Heart left ventricle (tissue), 16 donors: ENCODE data around the gene SAMM50. TPM values are rescaled to one million over a fixed set of nuclear protein-coding genes. Genes with fewer than 3 reads are reported as not detected.

Source experiments
- ATAC-seq, 4 donors: fragments of 200-7000 bp; cut with Tn5 transposase; one replicate each; pipeline ENCODE4 v1.9.1; 2020 to 2022; ENCODE audit warnings: moderate library complexity in 4 of 4, mild to moderate bottlenecking in 3 of 4, moderate number of reproducible peaks in 1 of 4
- DNase-seq, 5 donors: peaks; one replicate each; pipeline ENCODE4 v3.0.0-alpha.2; 2020
- H3K27ac ChIP-seq, 12 donors: fragments of 200-600 bp; sonication (generic) in 4 of 12; one replicate each; pipeline versions ENCODE4 v1.5.0 to v1.8.0; 2016 to 2022; ENCODE audit warnings: mild to moderate bottlenecking in 2 of 12
- H3K27me3 ChIP-seq, 9 donors: fragments of 200-600 bp; sonication (generic) in 2 of 9; one replicate each; pipeline versions ENCODE4 v1.5.1 to v1.8.0; 2016 to 2022; ENCODE audit warnings: mild to moderate bottlenecking in 3 of 9
- H3K36me3 ChIP-seq, 9 donors: fragments of 200-600 bp; sonication (generic) in 2 of 9; one replicate each; pipeline versions ENCODE4 v1.5.0 to v1.8.0; 2018 to 2022; ENCODE audit warnings: mild to moderate bottlenecking in 2 of 9
- H3K4me1 ChIP-seq, 12 donors: fragments of 200-600 bp; sonication (generic) in 4 of 12; one replicate each; pipeline versions ENCODE4 v1.5.0 to v1.8.0; 2016 to 2022; ENCODE audit warnings: mild to moderate bottlenecking in 3 of 12
- H3K4me3 ChIP-seq, 12 donors: fragments of 200-600 bp; sonication (generic) in 4 of 12; one replicate each; pipeline versions ENCODE4 v1.5.0 to v1.8.0; 2017 to 2022; ENCODE audit warnings: mild to moderate bottlenecking in 9 of 12, moderate library complexity in 4 of 12
- H3K9me3 ChIP-seq, 12 donors: fragments of 200-600 bp; sonication (generic) in 4 of 12; one replicate each; pipeline versions ENCODE4 v1.5.0 to v1.8.0; 2016 to 2022; ENCODE audit warnings: mild to moderate bottlenecking in 1 of 12
- CTCF ChIP-seq, 12 donors: fragments of 200-600 bp; sonication (generic) in 4 of 12; IDR thresholded peaks; one replicate each; pipeline versions ENCODE4 v1.5.0 to v1.8.0; 2018 to 2022; ENCODE audit warnings: antibody characterized with exemption in 12 of 12, mild to moderate bottlenecking in 5 of 12
- POLR2A ChIP-seq, 2 donors: fragments of 450-650 bp; IDR thresholded peaks; one replicate each; pipeline ENCODE4 v1.6.1; 2017; ENCODE audit warnings: antibody characterized with exemption in 2 of 2, mild to moderate bottlenecking in 2 of 2, moderate library complexity in 2 of 2
- WGBS, 4 donors: extraction: QIAGEN DNeasy Blood & Tissue Kit in 2 of 4; methylation state at CpG; one replicate each; pipeline versions ENCODE4 v1.1.5 to v1.1.7; 2013 to 2018; 5-methylcytosine and 5-hydroxymethylcytosine counted together
- intact Hi-C, 10 donors: fragments of 100-400 bp; cut with DNase I; formaldehyde crosslinking; loops; one replicate each; pipeline versions ENCODE4 v1.11.1 to v1.14.2; 2022
- long read RNA-seq, 3 donors: library from polyadenylated mRNA; unstranded; transcript quantifications; one replicate each; pipeline ENCODE4 v2.0.0, GENCODE V29; 2020 to 2021
- polyA plus RNA-seq, 2 donors: library from polyadenylated mRNA; stranded (reverse); fragments of 200-250 nt; gene quantifications; one replicate each; pipeline ENCODE4 v1.2.3, GENCODE V29; 2013
- total RNA-seq, 9 donors: library from RNA; depleted of rRNA in 2 of 9; stranded (reverse); fragments of >200 nt in 2 of 9; fragmentation: NEBNext Ultra II Directional in 3 of 9; extraction: Animal tissue kit (Norgen Biotek cat#: 25700) in 3 of 9; gene quantifications; one replicate each; pipeline versions ENCODE4 v1.1.0 to v1.2.4, GENCODE V29; 2016 to 2023
- donor health status: ischemic (EF 13 %, LVEDD 7.1; RV severe dilation, severe dysfunction).
- donor health status: healthy with polysubstance abuse.
- donor health status: DM: no; HTN: yes; CAD: no.
- donor health status: DM: no; HTN: no; CAD: no.
- donor health status: ischemic (EF 25% LVEDD 6.9; RV normal size, moderate dysfunction).
- donor health status: ischemic (EF 25% LVEDD 5.7; RV mildly dilated, moderate dysfunction).
- donor health status: healthy.
- donor health status: DM: yes; HTN: yes; CAD: no.
- donor health status: ischemic (EF 35%, LVEDD 5.7; RV mildly dilated, moderate dysfunction).
- donor health status: nonischemic (EF 11% LVEDD 7.7; RV severe dilation, severe dysfunction).
- donor health status: DM: yes; HTN: yes; CAD: no.
- donor health status: PGD.
- donor health status: ischemic (EF 29% LVEDD 5.4; RV normal size, mild dysfunction).
- donor health status: nonischemic (EF 23%, LVEDD 6.1; RV moderate dilation, normal function).

The SAMM50 gene
- total RNA-seq, result 10 to 100 TPM; 53.2 to 74.8 (median 68.5) TPM
- 10 to 100 TPM; 32.5 to 54.7 TPM for polyA plus RNA-seq
- long read RNA-seq, donor 1, transcript SAMM50-201 (15 exons, 1,717 nt), result major isoform, 144 of 199 reads
- long read RNA-seq, donor 1, partial matches to known transcripts, result 42 of 199 reads
- long read RNA-seq, donor 1, other reads (novel, unspliced or antisense), result 13 of 199 reads
- long read RNA-seq, donor 2, transcript SAMM50-201 (15 exons, 1,717 nt), result major isoform, 697 of 774 reads
- long read RNA-seq, donor 2, partial matches to known transcripts, result 46 of 774 reads
- long read RNA-seq, donor 2, other reads (novel, unspliced or antisense), result 28 of 774 reads
- long read RNA-seq, donor 3, transcript SAMM50-201 (15 exons, 1,717 nt), result major isoform, 114 of 161 reads
- long read RNA-seq, donor 3, partial matches to known transcripts, result 41 of 161 reads
- long read RNA-seq, donor 3, other reads (novel, unspliced or antisense), result 5 of 161 reads

DNA sequence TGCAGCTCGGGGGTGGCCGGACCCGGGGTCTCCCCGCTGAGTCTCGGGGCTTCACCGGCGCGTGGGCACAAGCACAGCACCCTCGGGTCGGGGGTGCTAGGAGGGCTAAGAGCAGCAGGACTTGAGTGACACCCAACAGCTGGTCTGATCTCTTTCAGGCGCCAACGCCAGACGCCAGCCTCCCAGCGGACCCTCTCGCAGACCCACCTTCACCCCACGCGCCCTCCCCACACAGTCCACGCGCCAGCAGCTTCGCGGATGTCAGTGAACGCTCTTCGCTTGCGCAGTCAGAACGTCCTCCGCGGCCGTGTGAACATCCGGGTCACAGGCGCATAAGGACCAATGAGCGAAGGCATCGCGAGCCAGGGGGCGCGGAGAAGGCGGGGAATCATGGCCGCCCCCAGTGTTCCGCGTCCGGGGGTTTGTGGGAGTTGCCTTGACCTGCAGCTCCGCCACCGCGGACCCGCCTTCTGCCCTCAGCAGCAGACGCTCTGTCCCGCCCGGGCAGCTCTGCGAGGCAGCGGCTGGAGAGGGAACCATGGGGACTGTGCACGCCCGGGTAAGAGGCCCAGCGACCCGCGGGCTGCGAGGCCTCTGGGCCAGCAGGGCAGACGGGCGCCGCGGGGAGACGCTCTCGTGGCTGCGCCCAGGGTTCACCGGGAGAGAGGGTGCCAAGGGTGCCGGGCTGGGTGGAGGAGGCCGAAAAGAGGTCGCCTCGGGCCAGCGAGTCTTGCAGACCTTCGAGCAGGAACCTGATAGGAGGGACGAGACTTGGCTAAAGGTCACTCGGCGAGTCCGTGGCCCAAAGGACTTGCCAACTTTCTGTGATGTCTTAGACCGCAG is at the start of gene SAMM50:
Gene SAMM50 (plus strand): TSS at position 403 of the 843 bp plus-strand sequence. CDS start 136 bp downstream, at position 539.
- WGBS, 4 donors, result 0 to 1% (median 0%) methylated on average over 51 to 74 of the region's 74 CpGs
- ATAC-seq, result peak; percentile 97 to 100 (median 98)
- Histone ChIP-seq H3K4me3 (peak within 1 kb of the TSS; percentile 52 to 97 (median 84)), H3K36me3 (no peaks in the 10 kb centered on the region), H3K27me3 (peaks cover 0 to 5% (median 0%) of the 10 kb centered on the region in 9 donors), H3K9me3 (no peaks in the 10 kb centered on the region), H3K27ac (peak within 1 kb of the TSS; percentile 73 to 94 (median 91)), H3K4me1 (peaks cover 0 to 35% (median 30%) of the 10 kb centered on the region in 12 donors)
- DNase-seq, result peak; percentile 94 to 96 (median 95)
- intact Hi-C loops, result no loop called here
- TF ChIP-seq POLR2A (IDR thresholded peaks at IDR 0.05) (peak in 1 of 2 donors; percentile 71), CTCF (IDR thresholded peaks at IDR 0.05) (peak in 3 of 12 donors; percentile 12 to 14 (median 12))

DNA sequence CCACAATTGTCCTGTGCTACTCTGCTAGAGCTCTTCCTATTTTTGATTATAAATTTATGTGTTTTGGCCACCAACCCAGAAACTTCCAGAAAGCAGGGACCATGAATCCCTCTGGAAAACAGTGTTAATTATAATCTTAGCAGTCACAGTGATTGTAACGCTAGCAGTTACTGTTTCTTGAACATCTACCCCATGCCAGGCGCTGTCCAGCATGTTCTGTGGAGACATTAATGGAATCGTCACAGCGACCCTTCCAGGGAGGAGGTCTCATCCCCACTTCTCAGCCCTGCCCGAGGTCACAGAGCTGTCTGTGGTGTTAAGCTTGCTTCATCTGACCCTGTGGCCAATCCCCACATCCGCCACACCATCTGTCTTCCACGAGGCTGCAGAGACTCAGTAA is 49.6 kb upstream of the SAMM50 start:
- Histone ChIP-seq H3K27ac (no peak overlapping the region), H3K36me3 (no peaks in the 10 kb centered on the region), H3K4me3 (no peak overlapping the region), H3K27me3 (peaks cover 0 to 28% (median 0%) of the 10 kb centered on the region in 9 donors), H3K9me3 (no peaks in the 10 kb centered on the region), H3K4me1 (no peaks in the 10 kb centered on the region)
- TF ChIP-seq CTCF (IDR thresholded peaks at IDR 0.05) (no peak), POLR2A (IDR thresholded peaks at IDR 0.05) (no peak)
- no peak for DNase-seq
- ATAC-seq, result no peak
- WGBS, 4 donors, result 35 to 48% (median 46%) methylated on average over 7 of the region's 7 CpGs
- intact Hi-C loops, result no loop called here

DNA sequence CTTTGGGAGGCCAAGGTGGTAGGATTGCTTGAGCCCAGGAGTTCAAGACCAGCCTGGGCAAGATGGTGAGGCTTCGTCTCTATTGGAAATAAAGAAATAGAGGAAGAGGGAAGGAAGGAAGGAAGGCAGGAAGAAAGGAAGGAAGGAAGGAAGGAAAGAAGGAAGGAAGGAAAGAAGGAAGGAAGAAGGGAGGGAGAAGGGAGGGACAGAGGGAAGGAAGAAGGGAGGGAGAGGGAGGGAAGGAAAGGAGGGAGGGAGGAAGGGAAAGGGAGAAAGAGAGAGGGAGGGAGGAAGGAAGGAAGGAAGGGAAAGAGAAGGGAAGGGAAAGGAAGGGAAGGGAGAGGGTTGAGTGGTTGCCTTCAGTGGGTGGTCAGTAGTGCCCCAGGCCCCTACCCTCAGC is 45.5 kb upstream of the SAMM50 start:
- intact Hi-C loops, result no loop called here
- H3K27me3 ChIP-seq, result peaks cover 0 to 26% (median 3%) of the 10 kb centered on the region in 9 donors
- no peak for DNase-seq
- H3K9me3 ChIP-seq, result no peaks in the 10 kb centered on the region
- ATAC-seq, result no peak
- no peak overlapping the region for H3K27ac ChIP-seq
- WGBS, 4 donors, result 60 to 77% (median 72%) methylated on average over 1 of the region's 1 CpG
- H3K4me1 ChIP-seq, result no peaks in the 10 kb centered on the region
- H3K4me3 ChIP-seq, result no peak overlapping the region
- H3K36me3 ChIP-seq, result no peaks in the 10 kb centered on the region
- TF ChIP-seq POLR2A (IDR thresholded peaks at IDR 0.05) (no peak), CTCF (IDR thresholded peaks at IDR 0.05) (no peak)
